MCF 10A (cell line): ENCODE data around the gene KNTC1. TPM values are rescaled to one million over a fixed set of nuclear protein-coding genes. Genes with fewer than 3 reads are reported as not detected.

Experiments
- BruUV-seq: library from RNA; stranded (reverse); fragments of 400-500 nt; replicated peaks from 2 replicates; lab custom pipeline; 2021; lab: Mats Ljungman, UMichigan
- CTCF ChIA-PET: fragments of 300-600 bp; sonication (Branson Sonifier 250); formaldehyde crosslinking; extraction: SDS; loops from one replicate; lab custom pipeline; 2021; ENCODE audit warnings: antibody characterized with exemption, inconsistent platforms; lab: Yijun Ruan, JAX
- POLR2A ChIA-PET: fragments of 300-600, 350-650 bp; sonication (Branson Sonifier 250); formaldehyde crosslinking; extraction: SDS; loops from one replicate; lab custom pipeline; 2020; ENCODE audit warnings: antibody characterized with exemption, inconsistent platforms; lab: Yijun Ruan, JAX
- DNase-seq: peaks from one replicate; pipeline ENCODE4 v3.0.0-alpha.2; 2018; ENCODE audit not compliant: unreplicated experiment
- H3K27ac Mint-ChIP-seq: one replicate; pipeline ENCODE4 v1.8.0; 2022; ENCODE audit warnings: mild to moderate bottlenecking, low read depth, mixed read lengths; ENCODE audit not compliant: unreplicated experiment
- H3K27me3 Mint-ChIP-seq: one replicate; pipeline ENCODE4 v1.8.0; 2022; ENCODE audit warnings: mixed read lengths; ENCODE audit not compliant: insufficient read depth, unreplicated experiment
- H3K36me3 Mint-ChIP-seq: one replicate; pipeline ENCODE4 v1.8.0; 2022; ENCODE audit warnings: mild to moderate bottlenecking, moderate library complexity, mixed read lengths; ENCODE audit not compliant: insufficient read depth, unreplicated experiment
- H3K4me1 Mint-ChIP-seq: one replicate; pipeline ENCODE4 v1.8.0; 2022; ENCODE audit warnings: mixed read lengths; ENCODE audit not compliant: insufficient read depth, unreplicated experiment
- H3K4me3 Mint-ChIP-seq: one replicate; pipeline ENCODE4 v1.8.0; 2022; ENCODE audit warnings: mild to moderate bottlenecking, moderate library complexity, mixed read lengths; ENCODE audit not compliant: unreplicated experiment
- H3K9me3 Mint-ChIP-seq: one replicate; pipeline ENCODE4 v1.8.0; 2022; ENCODE audit warnings: mixed read lengths; ENCODE audit not compliant: unreplicated experiment
- CTCF ChIP-seq: fragments of 200-600 bp; IDR thresholded peaks from one replicate; pipeline ENCODE4 v1.8.0; 2022; ENCODE audit warnings: antibody characterized with exemption, mild to moderate bottlenecking; ENCODE audit not compliant: unreplicated experiment
- intact Hi-C: fragments of 100-400 bp; cut with micrococcal nuclease; formaldehyde crosslinking; loops from 2 replicates; pipeline ENCODE4 v1.14.1; 2022
- total RNA-seq: library from RNA; stranded (reverse); gene quantifications from 2 replicates; pipeline ENCODE4 v1.2.3, GENCODE V29; 2022

Gene KNTC1
- total RNA-seq, 1 experiment from 2014 or later, result 26.1 TPM

- intact Hi-C loops, result no loop called here
- peaks cover 8% of the 10 kb centered on the region for H3K4me1 Mint-ChIP-seq
- BruUV-seq, result no TSS peak
- CTCF ChIA-PET, result interaction anchor here (0.6 kb wide), 1 partner anchor 58 kb away, joined by 3 read pairs; no protein-coding TSS in a partner anchor
- POLR2A ChIA-PET, result interaction anchor here (1.1 kb wide), 1 partner anchor 27 kb away, joined by 4 read pairs; no protein-coding TSS in a partner anchor
- no peak for DNase-seq
- peaks cover under 1% of the 10 kb centered on the region for H3K36me3 Mint-ChIP-seq
- H3K9me3 Mint-ChIP-seq, result no peaks in the 10 kb centered on the region
- no peak for TF ChIP-seq CTCF
- no peak overlapping the region for H3K27ac Mint-ChIP-seq
- no peak overlapping the region for H3K4me3 Mint-ChIP-seq
- no peaks in the 10 kb centered on the region for H3K27me3 Mint-ChIP-seq
Measured at GRCh38 chr12:122668268-122668667, 141.2 kb downstream of the KNTC1 start.

- no peak overlapping the region for H3K27ac Mint-ChIP-seq
Measured at GRCh38 chr12:122669397-122670070, 142.5 kb downstream of the KNTC1 start.

GRCh38 chr12:122672515-122672914 is 145.5 kb downstream of the KNTC1 start:
- H3K36me3 Mint-ChIP-seq, result peaks cover 5% of the 10 kb centered on the region
- peaks cover 8% of the 10 kb centered on the region for H3K4me1 Mint-ChIP-seq
- H3K27me3 Mint-ChIP-seq, result no peaks in the 10 kb centered on the region
- no peak overlapping the region for H3K4me3 Mint-ChIP-seq
- TF ChIP-seq CTCF, result no peak
- ChIA-PET POLR2A (no interaction called here), CTCF (no interaction called here)
- H3K27ac Mint-ChIP-seq, result no peak overlapping the region
- intact Hi-C loops, result no loop called here
- H3K9me3 Mint-ChIP-seq, result no peaks in the 10 kb centered on the region
- BruUV-seq, result no TSS peak
- no peak for DNase-seq

More at GRCh38 chr12:122669397-122670070, 142.5 kb downstream of the KNTC1 start:
- intact Hi-C loops, result no loop called here
- ChIA-PET POLR2A (interaction anchor here (1.1 to 3.1 kb wide), 4 partner anchors 10 to 83 kb away, joined by 4 to 11 read pairs (median 6); partner anchors contain the start of gene DENR), CTCF (no interaction called here)
- Mint-ChIP-seq H3K27me3 (no peaks in the 10 kb centered on the region), H3K4me1 (peaks cover 8% of the 10 kb centered on the region), H3K36me3 (peaks cover 5% of the 10 kb centered on the region), H3K4me3 (no peak overlapping the region), H3K9me3 (no peaks in the 10 kb centered on the region)
- TF ChIP-seq CTCF, result no peak
- BruUV-seq, result no TSS peak
- peak; percentile 45 for DNase-seq

Other genes starting within 250 kb of the KNTC1 start
- 92.6 and 115 TPM in 2 replicates for gene CLIP1, start 104.6 kb upstream of the KNTC1 start, total RNA-seq
- 33.4 and 41.8 TPM in 2 replicates for gene ZCCHC8, start 26.3 kb upstream of the KNTC1 start, total RNA-seq
- 74.9 and 93.4 TPM in 2 replicates for gene RSRC2, start 313 bp upstream of the KNTC1 start, total RNA-seq
- gene HCAR2, start 176.1 kb downstream of the KNTC1 start, total RNA-seq, result 0.19 TPM in 1 of 2 replicates, not detected in the other
- not detected in 2 replicates for gene HCAR3, start 189.6 kb downstream of the KNTC1 start, total RNA-seq
- not detected in 2 replicates for gene HCAR1, start 203.6 kb downstream of the KNTC1 start, total RNA-seq
- gene DENR, start 225.6 kb downstream of the KNTC1 start, total RNA-seq, result 87.9 and 104 TPM in 2 replicates
- 0.51 and 0.81 TPM in 2 replicates for gene CCDC62, start 247.3 kb downstream of the KNTC1 start, total RNA-seq